ENCODE measurements around the gene ZC3H18.

GRCh38 chr16:88601313-88602036 lies 31.3 kb downstream of the ZC3H18 start:
- TF ChIP-seq CTCF (IDR thresholded peaks at IDR 0.05) (no peak), EP300 (IDR thresholded peaks at IDR 0.05) (no peak), POLR2AphosphoS5 (IDR thresholded peaks at IDR 0.05) (no peak), POLR2A (IDR thresholded peaks at IDR 0.05) (no peak)
